ENCODE results near the gene ABRACL. TPM values are rescaled to one million over a fixed set of nuclear protein-coding genes. Genes with fewer than 3 reads are reported as not detected.
"Not testable (repeated sequence)": the region's sequence is repeated elsewhere in the genome, so short reads cannot be mapped to it uniquely, and the experiment has no call there.

The ABRACL gene
- total RNA-seq, 1 donor = 42.3 TPM

GRCh38 chr6:138989098-138989983 lies 39.2 kb upstream of the ABRACL start:
- peak overlapping the region; percentile 89 for H3K4me2 ChIP-seq (ENCODE audit: insufficient read depth, low read length)
- no peak for DNase-seq (ENCODE audit: insufficient read length, low spot score, missing footprints)
- H2AFZ ChIP-seq (ENCODE audit: low read length) = no peak overlapping the region
- no peaks in the 10 kb centered on the region for H3K27me3 ChIP-seq (ENCODE audit: insufficient read depth, low read length)
- H3K27ac ChIP-seq (ENCODE audit: low read depth, low read length) = no peak overlapping the region
- H3K9me3 ChIP-seq (ENCODE audit: low read depth, low read length) = no peaks in the 10 kb centered on the region
- TF ChIP-seq CTCF (IDR thresholded peaks at IDR 0.05; ENCODE audit: extremely low read depth, low read depth, low read length) = no peak
- H3K36me3 ChIP-seq (ENCODE audit: insufficient read depth, low read length) = no peaks in the 10 kb centered on the region
- H4K20me1 ChIP-seq (ENCODE audit: insufficient read depth, low read length) = peaks cover 18% of the 10 kb centered on the region
- peaks cover 23% of the 10 kb centered on the region for H3K4me1 ChIP-seq (ENCODE audit: insufficient read depth, low read length)
- H3K4me3 ChIP-seq (ENCODE audit: insufficient read depth, low read length) = no peak overlapping the region
- H3K79me2 ChIP-seq (ENCODE audit: insufficient read depth, low read length) = peaks cover 37% of the 10 kb centered on the region

GRCh38 chr6:138991206-138991605 lies 37.3 kb upstream of the ABRACL start:
- Histone ChIP-seq H3K79me2 (ENCODE audit: insufficient read depth, low read length) (peaks cover 18% of the 10 kb centered on the region), H4K20me1 (ENCODE audit: insufficient read depth, low read length) (peaks cover 6% of the 10 kb centered on the region), H3K27ac (ENCODE audit: low read depth, low read length) (no peak overlapping the region), H3K4me2 (ENCODE audit: insufficient read depth, low read length) (no peak overlapping the region), H3K4me1 (ENCODE audit: insufficient read depth, low read length) (peaks cover 6% of the 10 kb centered on the region), H3K4me3 (ENCODE audit: insufficient read depth, low read length) (no peak overlapping the region), H3K36me3 (ENCODE audit: insufficient read depth, low read length) (no peaks in the 10 kb centered on the region), H3K9me3 (ENCODE audit: low read depth, low read length) (no peaks in the 10 kb centered on the region), H2AFZ (ENCODE audit: low read length) (no peak overlapping the region), H3K27me3 (ENCODE audit: insufficient read depth, low read length) (no peaks in the 10 kb centered on the region)
- no peak for TF ChIP-seq CTCF (IDR thresholded peaks at IDR 0.05; ENCODE audit: extremely low read depth, low read depth, low read length)
- DNase-seq (ENCODE audit: insufficient read length, low spot score, missing footprints) = no peak

GRCh38 chr6:138992965-138993364 lies 35.6 kb upstream of the ABRACL start:
- H3K36me3 ChIP-seq (ENCODE audit: insufficient read depth, low read length); H2AFZ ChIP-seq (ENCODE audit: low read length); H3K9me3 ChIP-seq (ENCODE audit: low read depth, low read length); H3K27ac ChIP-seq (ENCODE audit: low read depth, low read length); DNase-seq (ENCODE audit: insufficient read length, low spot score, missing footprints); H3K4me3 ChIP-seq (ENCODE audit: insufficient read depth, low read length); H3K4me1 ChIP-seq (ENCODE audit: insufficient read depth, low read length); H3K27me3 ChIP-seq (ENCODE audit: insufficient read depth, low read length); H3K4me2 ChIP-seq (ENCODE audit: insufficient read depth, low read length); H4K20me1 ChIP-seq (ENCODE audit: insufficient read depth, low read length); H3K79me2 ChIP-seq (ENCODE audit: insufficient read depth, low read length): not testable (repeated sequence)

GRCh38 chr6:138993410-138993809 lies 35.1 kb upstream of the ABRACL start:
- not testable (repeated sequence) for H3K36me3 ChIP-seq (ENCODE audit: insufficient read depth, low read length); DNase-seq (ENCODE audit: insufficient read length, low spot score, missing footprints); H4K20me1 ChIP-seq (ENCODE audit: insufficient read depth, low read length); H3K27me3 ChIP-seq (ENCODE audit: insufficient read depth, low read length); H3K4me1 ChIP-seq (ENCODE audit: insufficient read depth, low read length); H3K4me3 ChIP-seq (ENCODE audit: insufficient read depth, low read length); H2AFZ ChIP-seq (ENCODE audit: low read length); H3K27ac ChIP-seq (ENCODE audit: low read depth, low read length); H3K9me3 ChIP-seq (ENCODE audit: low read depth, low read length); H3K79me2 ChIP-seq (ENCODE audit: insufficient read depth, low read length); H3K4me2 ChIP-seq (ENCODE audit: insufficient read depth, low read length)

- H3K27me3 ChIP-seq (ENCODE audit: insufficient read depth, low read length) = no peaks in the 10 kb centered on the region
- no peaks in the 10 kb centered on the region for H3K79me2 ChIP-seq (ENCODE audit: insufficient read depth, low read length)
- H3K4me3 ChIP-seq (ENCODE audit: insufficient read depth, low read length) = no peak overlapping the region
- H3K9me3 ChIP-seq (ENCODE audit: low read depth, low read length) = no peaks in the 10 kb centered on the region
- TF ChIP-seq CTCF (IDR thresholded peaks at IDR 0.05; ENCODE audit: extremely low read depth, low read depth, low read length) = no peak
- no peak for DNase-seq (ENCODE audit: insufficient read length, low spot score, missing footprints)
- H3K4me2 ChIP-seq (ENCODE audit: insufficient read depth, low read length) = no peak overlapping the region
- no peaks in the 10 kb centered on the region for H3K36me3 ChIP-seq (ENCODE audit: insufficient read depth, low read length)
- no peak overlapping the region for H3K27ac ChIP-seq (ENCODE audit: low read depth, low read length)
- no peak overlapping the region for H2AFZ ChIP-seq (ENCODE audit: low read length)
- H3K4me1 ChIP-seq (ENCODE audit: insufficient read depth, low read length) = no peaks in the 10 kb centered on the region
- H4K20me1 ChIP-seq (ENCODE audit: insufficient read depth, low read length) = no peaks in the 10 kb centered on the region
Measured at GRCh38 chr6:138996524-138996923, 32.0 kb upstream of the ABRACL start.

All from osteoblast (primary cell).